NCI-H2171 (cell line): Measurements from ENCODE around the gene M1AP.

Experiments used
- DNase-seq: peaks from one replicate; lab custom pipeline; 2025; lab: John Stamatoyannopoulos, UW

M1AP gene

DNA sequence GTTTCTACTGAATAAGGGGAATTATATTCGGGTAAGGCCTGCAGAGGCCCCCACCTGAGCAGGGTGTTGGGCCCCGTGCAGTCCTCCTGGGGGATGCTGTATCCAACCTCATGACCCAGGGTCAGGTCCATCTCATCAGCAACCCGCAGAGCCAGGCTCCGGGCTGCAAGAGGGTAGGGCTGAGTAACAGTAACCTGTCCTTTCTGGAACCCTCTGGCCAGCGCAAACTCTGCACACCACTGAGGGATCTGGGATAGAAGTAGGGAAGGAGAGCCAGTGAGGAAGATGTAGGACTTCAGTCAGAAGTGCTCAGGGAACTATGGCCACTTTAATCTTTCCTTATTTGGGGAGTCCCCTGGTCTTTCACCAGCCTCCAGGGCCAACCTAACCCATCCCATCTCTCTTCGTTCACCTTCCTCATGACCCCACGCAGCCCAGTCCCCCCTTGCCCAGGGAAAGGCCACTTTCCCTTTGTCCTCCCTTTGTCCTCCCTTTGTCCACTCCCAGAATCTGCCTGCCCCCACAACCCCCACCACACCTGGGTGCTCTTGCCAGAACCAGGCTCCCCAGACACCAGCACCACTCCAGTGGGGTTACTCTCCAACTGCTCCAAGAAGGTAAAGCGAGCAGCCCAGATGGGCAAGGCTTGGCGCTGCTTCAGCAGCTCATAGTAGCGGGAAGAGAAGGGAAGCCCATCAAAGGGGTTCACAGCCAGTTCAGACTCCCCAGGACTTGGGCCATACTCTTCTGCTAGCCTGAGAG lies 123.0 kb downstream of the M1AP start:
- DNase-seq, result no peak

DNA sequence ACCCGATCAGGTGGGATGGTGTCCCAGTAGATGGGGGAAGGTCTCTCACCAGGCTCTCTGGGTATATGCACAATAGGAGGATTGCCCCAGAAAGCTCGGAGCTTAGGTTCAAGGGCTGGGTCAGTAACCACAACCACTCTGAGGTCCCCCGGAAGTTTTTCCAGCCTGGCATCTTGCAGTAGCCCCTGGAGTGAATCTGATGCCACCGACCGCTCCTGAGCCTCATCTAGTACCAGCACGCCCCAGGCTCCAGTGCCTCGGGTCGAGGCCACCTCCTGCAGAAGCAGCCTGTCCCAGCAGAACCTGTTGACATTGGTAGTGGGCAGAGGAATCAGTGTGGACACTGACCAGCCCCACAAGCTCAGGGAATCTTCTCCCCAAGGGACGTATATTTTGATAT lies 124.1 kb downstream of the M1AP start:
- DNase-seq, result no peak

DNA sequence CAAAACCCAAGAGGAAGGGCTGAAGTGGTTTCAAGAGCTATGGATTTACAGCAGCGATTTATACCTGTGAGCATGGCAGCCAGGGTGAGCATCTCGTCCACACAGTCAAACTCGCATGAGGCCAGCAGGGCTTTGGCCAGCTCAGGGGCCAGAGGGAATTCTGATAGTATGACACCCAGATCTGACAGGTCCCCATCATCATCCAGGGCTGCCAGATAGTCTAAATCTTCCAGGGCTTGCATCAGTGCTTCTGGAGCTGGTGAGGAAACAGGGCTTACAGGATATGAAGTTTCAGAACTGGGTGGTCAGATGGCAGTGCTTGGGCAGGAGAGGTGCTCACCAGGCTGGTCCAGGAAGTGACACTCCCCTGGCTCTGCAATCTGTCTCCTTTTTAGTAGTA lies 125.6 kb downstream of the M1AP start:
- no peak for DNase-seq

DNA sequence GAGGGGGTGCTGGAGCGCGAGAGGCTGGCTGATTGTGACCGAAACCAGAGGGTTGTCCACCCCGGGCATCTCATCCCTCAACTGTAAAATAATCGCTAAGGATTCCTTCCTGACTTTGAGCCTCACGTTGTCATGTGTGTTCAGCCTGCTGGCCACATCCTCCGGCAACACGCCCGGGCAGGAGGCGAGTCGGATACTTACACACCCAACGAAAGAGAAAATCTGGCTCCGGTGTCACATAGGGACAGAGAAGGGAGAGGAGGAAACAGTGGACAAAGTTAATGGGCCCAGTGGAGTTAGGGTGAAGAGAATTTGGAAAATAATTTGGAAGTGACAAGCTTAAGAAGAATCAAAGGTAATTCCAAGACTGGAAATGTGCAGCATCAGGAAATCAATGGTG lies 131.5 kb downstream of the M1AP start:
- DNase-seq, result no peak

DNA sequence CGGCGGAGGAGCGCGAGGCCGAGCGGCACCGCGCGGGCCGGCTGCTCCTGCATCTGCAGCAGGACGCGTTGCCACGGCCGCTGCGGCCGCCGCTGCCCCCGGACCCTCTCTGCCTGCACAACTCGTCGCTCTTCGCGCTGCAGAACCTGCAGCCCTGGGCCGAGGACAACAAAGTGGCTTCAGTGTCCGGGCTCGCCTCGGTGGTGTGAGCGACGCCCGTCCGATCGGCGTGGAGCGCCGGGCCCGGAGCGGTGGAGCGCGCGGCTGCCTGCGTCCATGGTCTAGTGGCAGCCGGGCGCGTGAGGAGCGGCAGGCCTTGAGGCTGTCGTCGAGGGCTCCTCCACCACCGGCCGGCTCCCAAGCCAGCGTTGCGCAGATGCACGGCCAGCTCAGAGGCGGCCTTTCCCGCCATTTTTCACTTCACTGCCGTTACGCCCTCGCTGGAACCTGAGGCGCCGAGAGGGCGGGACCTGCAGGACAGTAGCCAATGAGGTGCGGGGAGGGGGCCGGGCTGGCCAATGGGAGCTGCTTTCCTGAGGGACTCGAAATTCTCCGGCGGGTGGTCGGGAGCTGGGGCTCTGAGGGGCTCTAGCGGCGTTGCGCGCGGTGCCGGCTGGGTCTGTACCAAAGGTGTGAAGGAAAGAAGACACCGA lies 132.0 kb downstream of the M1AP start:
- no peak for DNase-seq

DNA sequence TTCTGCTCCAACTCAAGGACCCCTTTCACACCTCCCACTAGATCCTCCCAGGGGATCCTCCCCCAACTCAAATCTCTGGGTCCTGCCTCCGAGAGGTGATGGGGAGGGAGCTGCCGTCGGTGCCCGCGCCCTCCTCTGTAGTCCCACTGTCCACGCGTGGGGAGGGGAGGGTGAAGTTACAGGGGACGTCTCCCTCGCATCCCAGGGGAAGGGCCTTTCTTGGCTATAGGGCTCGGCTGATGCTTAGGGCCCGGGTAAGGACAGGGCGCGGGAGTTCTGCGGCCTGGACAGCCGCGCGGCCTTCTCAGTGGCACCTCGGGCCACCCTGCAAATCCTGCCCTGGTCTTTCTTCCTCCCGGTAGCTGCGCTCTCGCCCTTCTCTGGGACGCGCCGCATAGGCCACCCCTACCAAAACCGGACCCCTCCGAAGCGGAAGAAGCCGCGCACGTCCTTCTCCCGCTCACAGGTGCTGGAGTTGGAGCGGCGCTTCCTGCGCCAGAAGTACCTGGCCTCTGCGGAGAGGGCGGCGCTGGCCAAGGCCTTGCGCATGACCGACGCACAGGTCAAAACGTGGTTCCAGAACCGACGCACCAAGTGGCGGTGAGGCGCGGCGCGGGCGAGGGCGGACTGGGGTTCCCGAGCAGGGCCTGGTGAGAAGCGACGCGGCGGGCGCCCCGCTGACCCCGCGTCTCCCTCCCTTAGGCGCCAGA lies 132.7 kb downstream of the M1AP start:
- no peak for DNase-seq

DNA sequence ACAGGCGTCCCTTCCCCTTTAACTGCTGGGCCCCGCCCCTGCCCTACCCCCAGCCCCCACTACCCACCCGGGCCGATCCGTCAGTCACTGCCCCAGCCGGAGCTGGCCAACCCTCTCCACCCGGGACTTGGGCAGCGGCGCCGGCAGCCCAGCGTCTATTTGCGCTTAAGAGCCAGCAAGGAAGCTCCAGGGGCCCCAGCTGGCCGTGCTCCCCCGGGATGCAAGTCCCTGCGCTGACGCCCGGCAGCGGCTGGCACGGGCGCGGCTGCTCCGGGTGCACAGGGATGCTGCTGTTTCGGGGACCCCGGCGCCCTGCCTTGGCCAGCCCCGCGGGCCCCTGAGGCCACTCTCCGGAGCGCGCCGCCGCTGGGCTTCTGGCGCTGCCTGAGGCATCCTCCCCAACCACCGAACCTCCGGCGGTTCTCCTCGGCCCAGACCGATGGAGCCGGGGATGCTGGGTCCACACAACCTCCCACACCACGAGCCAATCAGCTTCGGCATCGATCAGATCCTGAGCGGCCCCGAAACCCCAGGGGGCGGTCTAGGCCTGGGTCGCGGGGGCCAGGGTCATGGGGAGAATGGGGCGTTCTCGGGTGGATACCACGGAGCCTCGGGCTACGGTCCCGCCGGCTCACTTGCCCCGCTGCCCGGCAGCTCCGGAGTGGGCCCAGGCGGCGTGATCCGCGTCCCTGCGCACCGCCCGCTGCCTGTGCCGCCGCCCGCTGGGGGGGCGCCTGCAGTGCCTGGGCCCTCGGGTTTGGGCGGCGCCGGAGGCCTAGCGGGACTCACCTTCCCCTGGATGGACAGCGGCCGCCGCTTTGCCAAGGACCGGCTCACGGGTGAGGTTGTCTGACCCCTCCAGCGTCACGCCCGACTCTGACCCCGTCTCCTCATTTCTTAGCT lies 133.5 kb downstream of the M1AP start, which contains the start of gene TLX2:
TLX2 (plus strand) TSS at position 83 of the 903 bp plus-strand sequence; CDS start at position 440, 357 bp downstream.
- peak; percentile 41 for DNase-seq

DNA sequence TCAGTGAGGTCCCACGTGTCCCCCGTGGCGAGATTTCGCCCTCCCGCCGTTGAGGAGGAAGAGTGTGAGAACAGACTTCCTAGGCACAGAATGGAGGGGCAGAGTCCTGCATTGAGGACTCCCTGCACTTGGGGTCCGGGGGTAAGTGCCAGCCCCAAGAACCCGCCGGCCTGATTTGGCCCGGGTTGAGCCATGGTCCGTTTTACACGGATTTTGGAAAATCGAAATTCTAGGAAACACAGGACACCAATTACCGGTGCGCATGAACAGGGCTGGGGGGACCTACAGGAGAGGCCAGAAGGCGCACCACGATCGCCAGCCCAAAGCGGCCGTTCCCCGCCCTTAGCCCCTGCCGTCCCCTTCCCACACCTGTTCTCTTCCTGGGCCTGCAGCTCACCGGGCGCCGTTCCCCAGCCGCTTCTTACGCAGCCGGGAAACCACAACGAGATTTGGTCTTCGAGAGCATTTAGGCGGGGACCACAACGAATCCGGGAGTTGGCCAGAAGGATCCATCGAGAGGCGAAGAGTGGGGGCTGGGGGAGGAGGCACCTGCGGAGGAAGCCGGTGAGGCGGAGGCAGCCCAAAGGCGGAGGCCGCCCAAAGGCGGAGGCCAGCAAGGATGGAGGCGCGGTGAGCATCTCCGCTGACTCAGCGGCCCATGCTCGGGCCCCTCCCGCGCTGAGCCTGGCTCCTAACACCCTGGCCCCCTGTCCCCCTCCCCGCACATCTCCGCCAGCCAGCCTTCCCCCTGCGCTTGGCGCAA lies 134.3 kb downstream of the M1AP start:
- no peak for DNase-seq

DNA sequence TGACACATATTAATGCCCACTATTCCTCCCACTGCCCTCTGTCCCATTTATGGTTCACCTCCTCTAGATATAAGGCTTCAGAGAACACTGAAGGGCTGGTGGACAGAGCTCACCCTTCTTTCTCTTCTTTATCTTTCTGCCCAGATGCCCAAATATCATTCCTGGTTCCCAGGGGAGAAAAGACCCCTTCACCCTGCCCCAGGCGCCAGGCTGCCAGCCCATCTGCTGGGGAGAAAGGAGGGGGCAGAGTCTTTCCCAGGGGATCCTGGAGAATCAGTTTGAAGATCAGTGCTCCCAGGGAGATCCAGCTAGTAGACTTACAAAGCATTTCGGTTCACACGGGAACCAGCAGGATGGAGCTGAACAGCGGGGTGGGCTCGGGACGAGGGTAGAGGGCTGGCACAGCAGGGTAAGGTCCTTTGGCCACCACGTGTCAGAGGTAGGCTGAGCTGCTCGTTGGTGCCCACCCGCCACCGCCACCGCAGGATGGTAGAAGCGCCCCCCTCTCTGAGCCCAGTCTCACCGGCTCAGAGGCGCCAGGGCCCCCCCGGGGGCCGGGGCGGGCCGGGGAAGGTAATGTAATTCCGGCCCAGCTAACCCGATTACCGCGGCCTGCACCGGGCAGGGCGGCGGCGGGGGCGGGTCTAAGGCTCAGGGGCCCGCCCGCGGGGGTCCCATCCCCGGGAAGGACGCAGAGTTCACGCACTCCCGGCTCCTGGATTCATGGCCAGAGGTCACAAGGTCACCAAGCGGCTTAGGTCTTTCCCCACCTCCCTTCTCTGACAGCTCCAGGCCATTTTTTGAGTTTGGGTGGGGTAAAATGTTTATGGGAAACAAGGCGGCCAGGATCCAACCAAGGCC lies 135.2 kb downstream of the M1AP start:
- DNase-seq, result no peak

DNA sequence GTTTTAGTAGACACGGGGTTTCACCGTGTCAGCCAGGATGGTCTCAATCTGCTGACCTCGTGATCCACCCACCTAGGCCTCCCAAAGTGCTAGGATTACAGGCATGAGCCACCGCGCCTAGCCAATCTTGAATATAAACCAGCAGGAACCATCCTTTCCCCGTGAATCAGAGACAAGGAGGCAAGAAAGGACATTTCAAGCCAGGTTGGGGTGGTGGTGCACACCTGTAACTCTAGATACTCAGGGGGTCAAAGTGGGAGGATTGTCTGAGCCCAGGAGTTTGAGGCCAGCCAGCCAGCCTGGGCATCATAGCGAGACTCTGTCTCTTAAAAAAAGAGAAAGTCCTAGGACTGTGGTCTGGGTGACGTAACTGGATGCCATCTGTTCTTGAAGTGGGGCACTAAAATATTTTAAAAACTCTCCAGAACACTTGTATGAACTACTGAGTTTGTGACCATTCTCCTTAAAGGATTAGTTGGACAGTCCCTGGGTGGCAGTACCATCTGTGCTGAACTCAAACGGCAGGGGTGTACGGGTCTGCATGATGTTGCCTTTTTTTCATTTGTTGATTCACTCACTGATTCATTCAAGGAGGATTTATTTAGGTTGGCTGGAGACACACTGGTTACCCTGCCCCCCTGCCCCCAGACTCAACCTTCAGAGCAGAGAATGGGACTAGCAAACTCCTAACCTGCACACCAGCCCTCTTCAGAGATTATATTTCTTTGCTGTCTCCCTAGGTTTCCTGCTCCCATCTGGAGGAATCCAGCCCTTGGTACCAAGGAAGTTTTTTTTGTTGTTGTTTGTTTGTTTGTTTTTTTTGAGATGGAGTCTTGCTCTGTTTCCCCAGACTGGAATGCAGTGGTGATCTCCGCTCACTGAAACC lies 136.8 kb downstream of the M1AP start:
- DNase-seq, result no peak

DNA sequence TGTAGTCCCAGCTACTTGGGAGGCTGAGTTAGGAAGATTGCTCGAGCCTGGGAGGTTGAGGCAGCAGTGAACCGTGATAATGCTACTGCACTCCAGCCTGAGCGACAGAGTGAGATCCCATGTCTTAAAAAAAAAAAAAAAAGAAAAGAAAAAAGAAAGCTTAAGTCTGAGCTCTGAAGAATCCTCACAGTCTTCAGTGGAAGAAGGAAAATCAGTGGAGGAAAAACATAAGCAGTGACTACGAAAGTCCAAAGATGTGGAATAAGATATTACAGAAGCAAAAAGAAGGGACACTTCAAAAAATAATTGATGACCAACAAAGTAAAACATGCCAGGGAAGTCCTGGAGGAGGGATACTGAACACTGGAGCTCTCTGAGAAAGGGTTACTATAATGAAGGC lies 137.9 kb downstream of the M1AP start:
- DNase-seq, result no peak

DNA sequence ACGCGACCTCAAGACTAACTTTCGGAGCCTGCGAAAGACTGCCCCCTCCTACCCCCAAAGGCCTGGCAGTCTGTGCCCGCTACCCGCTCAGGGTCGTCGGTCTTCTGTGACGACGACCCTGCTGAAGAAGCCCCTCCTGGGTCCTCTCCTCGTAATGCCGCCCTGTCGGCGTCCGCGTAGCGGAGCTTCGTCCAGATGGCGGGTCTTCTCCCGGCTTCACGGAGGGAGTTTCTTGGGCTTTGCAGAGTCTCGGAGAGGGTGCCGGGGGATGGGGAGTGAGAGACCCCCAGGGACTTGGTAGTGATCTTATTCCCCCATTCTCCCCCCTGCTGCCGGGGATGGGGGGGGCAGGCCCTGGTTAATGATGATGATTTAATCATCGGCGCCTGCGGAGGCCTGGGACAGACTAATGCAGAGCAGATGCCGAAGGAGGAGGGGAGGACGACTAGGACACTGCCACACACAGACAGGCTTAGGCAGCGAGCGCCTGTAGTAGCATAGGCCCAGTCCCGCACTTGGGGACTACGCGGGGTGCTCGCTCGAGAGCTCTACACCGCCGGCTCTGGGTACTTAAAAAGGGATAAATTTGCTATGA lies 140.1 kb downstream of the M1AP start:
- DNase-seq, result peak; percentile 78
